C1 segment of cervical spinal cord (tissue), 14 donors: ENCODE data around the gene KCNH8.

Source experiments
- DNase-seq, 14 donors: peaks; one replicate each; lab custom pipeline; 2025; lab: John Stamatoyannopoulos, UW

Gene KCNH8

GRCh38 chr3:19250959-19251610 lies 102.8 kb downstream of the KCNH8 start:
- DNase-seq: peak in 6 of 14 donors; percentile 7 to 39 (median 16)

- no peak for DNase-seq
These were observed 105.9 kb downstream of the KCNH8 start for GRCh38 chr3:19254189-19254588.

DNA sequence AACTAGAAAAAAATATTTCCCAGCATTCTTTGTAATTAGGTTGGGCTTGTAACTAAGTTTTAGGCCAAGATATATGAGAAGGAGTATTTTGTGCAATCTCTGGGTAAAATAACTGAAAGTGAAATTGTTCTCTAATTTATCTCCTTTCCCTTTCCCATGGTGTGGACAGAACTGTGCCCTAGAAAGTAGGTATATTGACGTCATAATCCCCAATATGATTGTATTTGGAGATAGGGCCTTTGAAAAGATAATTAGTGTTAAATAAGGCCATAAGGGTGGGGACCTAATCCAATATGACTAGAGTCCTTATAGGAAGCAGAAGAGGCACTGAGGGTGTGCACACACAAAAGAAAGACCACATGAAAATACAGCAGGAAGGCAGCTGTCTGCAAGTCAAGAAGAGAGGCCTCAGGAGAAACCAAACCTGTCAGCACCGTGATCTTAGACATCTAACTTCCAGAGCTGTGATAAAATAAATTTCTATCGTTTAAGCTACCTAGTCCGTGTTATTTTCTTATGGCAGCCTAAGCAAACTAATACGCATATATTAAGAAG lies 106.6 kb downstream of the KCNH8 start:
- no peak for DNase-seq

DNA sequence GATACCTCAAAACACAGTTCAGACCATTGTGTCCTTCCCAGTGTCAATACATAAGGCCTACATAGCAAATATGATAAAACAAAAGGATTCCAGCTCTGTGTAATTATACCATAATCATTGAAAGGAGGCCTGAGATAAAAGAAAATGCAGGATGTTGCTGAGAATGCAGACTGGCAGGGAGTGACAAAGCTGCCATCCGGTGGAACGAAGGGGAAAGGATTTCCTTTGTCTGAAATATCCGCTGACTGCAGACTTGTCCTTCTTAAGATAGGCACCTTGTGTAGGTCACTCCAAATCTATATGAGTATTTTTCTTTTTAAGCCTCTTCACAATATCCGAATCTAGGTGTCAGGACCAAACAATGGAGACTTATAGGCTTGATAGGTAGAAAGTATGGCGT lies 108.0 kb downstream of the KCNH8 start:
- DNase-seq: no peak

GRCh38 chr3:19263606-19264005 lies 115.3 kb downstream of the KCNH8 start:
- no peak for DNase-seq

DNA sequence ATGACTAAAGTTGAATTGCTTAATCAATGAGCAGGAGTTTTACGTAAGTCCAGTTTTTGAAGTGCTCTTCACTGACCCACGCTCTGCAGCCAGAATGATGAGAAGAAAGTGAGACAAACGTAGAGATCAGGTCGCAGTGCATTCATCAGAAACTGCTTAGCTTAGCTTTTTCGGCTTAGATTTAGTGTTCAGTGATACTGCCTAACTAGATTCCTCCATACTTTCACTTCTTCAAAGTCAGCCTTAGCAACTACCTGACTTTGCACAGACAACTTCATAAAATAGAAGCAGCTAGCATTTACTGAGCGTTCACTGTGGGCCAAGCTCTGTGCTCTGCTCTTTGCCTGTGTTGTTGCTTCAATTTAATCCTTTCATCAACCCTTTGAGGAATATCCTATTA lies 116.1 kb downstream of the KCNH8 start:
- no peak for DNase-seq

- no peak for DNase-seq
These were observed 118.7 kb downstream of the KCNH8 start for GRCh38 chr3:19267040-19267439.

DNA sequence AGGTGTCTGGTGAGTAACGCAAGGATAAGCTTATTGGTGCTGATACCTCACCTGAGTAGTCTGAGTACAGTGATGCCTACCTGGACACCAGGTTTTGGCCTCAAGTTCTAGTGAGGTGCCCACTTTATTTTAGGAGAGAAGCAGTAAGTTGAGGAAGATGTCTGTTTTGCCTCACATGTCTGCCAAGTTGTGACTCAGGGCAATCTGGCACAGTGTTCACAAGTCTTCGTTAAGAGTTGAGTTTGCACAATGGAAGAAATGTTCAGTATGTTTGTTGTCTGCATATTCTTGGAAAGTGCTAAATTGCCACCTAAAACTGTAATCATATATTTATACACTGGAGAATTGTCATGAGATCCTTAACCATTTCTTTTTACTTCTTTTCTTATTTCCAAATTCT lies 122.2 kb downstream of the KCNH8 start:
- DNase-seq: no peak

GRCh38 chr3:19272296-19272695 lies 124.0 kb downstream of the KCNH8 start:
- DNase-seq: no peak

GRCh38 chr3:19273091-19273490 lies 124.8 kb downstream of the KCNH8 start:
- DNase-seq: no peak

DNA sequence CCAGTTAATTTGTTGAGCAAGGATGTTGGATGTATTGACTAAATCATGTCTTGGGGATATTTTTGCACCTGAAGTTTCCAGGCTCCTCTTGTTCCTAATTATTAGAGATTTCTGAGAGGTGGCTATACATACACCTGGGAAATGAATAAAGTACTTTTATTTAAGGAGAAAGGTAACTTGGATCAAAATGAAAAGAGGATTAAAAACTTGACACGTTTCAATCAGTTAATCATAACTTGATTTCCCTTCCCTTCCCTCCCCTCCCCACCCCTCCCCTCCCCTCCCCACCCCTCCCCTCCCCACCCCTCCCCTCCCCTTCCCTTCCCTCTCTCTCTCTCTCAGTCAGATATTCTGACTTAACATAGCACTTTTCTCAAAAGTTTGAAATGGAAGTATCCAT lies 126.3 kb downstream of the KCNH8 start:
- DNase-seq: no peak

- DNase-seq: no peak
These were observed 136.7 kb downstream of the KCNH8 start for GRCh38 chr3:19284974-19285373.

- DNase-seq: no peak
These were observed 145.0 kb downstream of the KCNH8 start for GRCh38 chr3:19293295-19293694.

DNA sequence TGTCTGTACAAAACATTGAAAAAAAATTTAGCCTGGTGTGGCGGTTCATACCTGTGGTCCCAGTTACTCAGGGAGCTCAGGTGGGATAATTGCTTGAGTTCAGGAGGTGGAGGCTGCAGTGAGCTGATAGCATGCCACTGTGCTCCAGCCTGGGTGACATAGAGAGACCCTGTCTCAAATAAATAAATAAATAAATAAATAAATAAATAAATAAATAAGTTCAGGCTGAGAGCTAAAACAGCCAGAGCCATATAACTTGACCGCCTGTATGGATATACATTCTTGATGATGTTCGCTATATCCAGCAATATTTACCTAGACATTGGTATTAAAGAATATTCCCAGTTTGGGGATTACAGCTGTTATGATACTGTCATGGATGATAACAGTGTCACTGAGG lies 146.9 kb downstream of the KCNH8 start:
- no peak for DNase-seq

- DNase-seq: no peak
These were observed 183.6 kb downstream of the KCNH8 start for GRCh38 chr3:19331931-19332330.

DNA sequence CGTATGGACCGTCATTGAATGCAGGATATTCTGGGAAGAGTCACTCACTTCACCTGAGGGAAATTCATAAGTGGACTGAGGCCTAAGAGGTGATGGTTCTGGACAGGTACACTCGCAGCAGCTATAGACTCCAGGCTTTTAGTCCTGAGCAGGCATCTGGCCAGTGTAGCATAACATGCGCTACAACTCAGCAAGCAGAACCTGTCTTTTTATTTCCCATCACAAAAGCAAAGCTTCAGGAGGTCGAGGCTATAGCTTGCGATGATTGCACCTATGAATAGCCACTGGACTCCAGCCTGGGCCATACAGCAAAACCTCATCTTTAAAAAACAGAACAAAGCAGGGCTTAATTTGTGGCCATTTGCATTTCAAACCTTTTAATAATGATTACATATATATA lies 185.8 kb downstream of the KCNH8 start:
- DNase-seq: no peak

- no peak for DNase-seq
These were observed 190.5 kb downstream of the KCNH8 start for GRCh38 chr3:19338769-19339168.

GRCh38 chr3:19342389-19342788 lies 194.1 kb downstream of the KCNH8 start:
- DNase-seq: no peak

DNA sequence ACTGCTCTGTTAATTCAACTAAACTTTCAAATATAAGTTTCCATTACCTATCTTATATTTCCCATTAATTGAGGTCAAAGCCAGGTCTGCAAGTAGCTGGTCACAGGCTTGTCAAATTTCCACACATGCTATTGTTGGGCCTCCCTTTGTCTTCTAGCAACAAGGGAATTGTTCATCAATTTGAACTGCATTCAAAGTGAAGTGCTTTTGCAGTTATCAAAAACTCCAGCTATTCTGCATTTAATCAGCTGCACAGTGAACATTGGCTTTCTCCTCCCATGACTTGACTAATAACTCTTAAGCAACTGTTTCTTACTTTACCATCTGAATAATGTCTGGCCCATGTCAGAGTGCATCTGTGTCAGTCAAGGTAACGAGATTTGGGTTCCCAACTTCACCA lies 198.4 kb downstream of the KCNH8 start:
- DNase-seq: no peak

- DNase-seq: no peak
These were observed 199.4 kb downstream of the KCNH8 start for GRCh38 chr3:19347671-19348070.

- no peak for DNase-seq
These were observed 200.2 kb downstream of the KCNH8 start for GRCh38 chr3:19348500-19348899.

- peak in 1 of 14 donors; percentile 1 for DNase-seq
These were observed 200.7 kb downstream of the KCNH8 start for GRCh38 chr3:19348941-19349564.

DNA sequence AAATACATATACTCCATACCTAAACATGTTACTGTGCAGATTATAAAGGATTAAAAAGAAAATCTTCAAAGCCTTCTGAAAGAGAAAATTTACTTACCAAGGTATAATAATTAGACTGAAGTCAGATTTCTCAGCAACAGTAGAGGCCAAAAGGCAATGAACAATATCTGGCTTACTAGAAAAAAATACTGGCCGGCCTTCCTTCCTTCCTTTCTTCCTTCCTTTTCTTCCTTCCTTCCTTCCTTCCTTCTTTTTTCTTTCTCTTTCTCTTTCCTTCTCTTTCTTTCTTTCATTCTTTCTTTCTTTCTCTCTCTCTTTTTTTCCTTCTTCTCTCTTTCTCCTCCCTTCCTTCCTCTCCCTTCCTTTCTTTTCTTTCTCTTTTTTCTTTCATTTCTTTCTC lies 209.6 kb downstream of the KCNH8 start:
- no peak for DNase-seq
